ENCODE measurements around the gene RBM28.
A peak's percentile ranks its signal among the peaks of the same experiment; 100 is the strongest.

Gene RBM28

DNA sequence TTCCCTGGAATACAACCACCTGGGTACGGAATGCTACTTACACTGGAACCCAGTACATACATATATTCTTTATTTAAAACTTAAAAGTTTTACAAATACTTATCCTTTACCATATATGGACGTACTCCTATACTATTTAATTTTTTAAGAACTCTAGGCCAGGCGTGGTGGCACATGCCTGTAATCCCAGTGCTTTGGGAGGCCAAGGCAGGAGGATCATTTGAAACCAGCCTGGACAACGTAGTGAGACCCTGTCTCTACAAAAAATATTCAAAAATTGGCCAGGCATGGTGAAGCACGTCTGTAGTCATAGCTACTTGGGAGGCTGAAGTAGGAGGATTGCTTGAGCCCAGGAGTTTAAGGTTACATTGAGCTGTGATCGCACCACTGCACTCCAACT is 2.0 kb downstream of the RBM28 start:
- DNase-seq (ENCODE audit: low spot score): no peak
- TF ChIP-seq CTCF (IDR thresholded peaks at IDR 0.05; ENCODE audit: borderline replicate concordance, control extremely low read depth, extremely low read depth, insufficient read depth, missing control alignments): no peak
- in situ Hi-C loops (cut with MboI; ENCODE audit: low sequenced_read_pairs, unreplicated experiment): no loop called here

- DNase-seq (ENCODE audit: low spot score): no peak
- no peak for TF ChIP-seq CTCF (IDR thresholded peaks at IDR 0.05; ENCODE audit: borderline replicate concordance, control extremely low read depth, extremely low read depth, insufficient read depth, missing control alignments)
- in situ Hi-C loops (cut with MboI; ENCODE audit: low sequenced_read_pairs, unreplicated experiment): no loop called here
Measured at GRCh38 chr7:128335730-128336129, 8.0 kb downstream of the RBM28 start.

DNA sequence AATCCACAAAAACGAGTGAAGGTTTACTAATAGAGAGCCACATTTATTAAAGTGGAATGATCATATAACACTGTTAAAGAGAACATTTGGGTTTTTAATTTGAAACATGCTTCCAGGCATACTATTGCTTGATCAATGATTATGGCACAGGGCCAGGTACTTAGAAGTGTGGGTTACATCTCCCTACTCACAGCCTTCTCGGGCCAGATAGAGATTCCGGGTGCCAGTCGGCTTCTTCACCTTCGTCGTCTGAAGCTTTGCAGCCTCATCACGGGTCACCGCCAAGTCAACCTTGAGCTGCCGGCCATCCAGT is 19.4 kb downstream of the RBM28 start:
- in situ Hi-C loops (cut with MboI; ENCODE audit: low sequenced_read_pairs, unreplicated experiment): no loop called here
- DNase-seq (ENCODE audit: low spot score): no peak
- no peak for TF ChIP-seq CTCF (IDR thresholded peaks at IDR 0.05; ENCODE audit: borderline replicate concordance, control extremely low read depth, extremely low read depth, insufficient read depth, missing control alignments)

GRCh38 chr7:128323459-128324367 is 20.0 kb downstream of the RBM28 start:
- in situ Hi-C loops (cut with MboI; ENCODE audit: low sequenced_read_pairs, unreplicated experiment): no loop called here
- no peak for DNase-seq (ENCODE audit: low spot score)
- no peak for TF ChIP-seq CTCF (IDR thresholded peaks at IDR 0.05; ENCODE audit: borderline replicate concordance, control extremely low read depth, extremely low read depth, insufficient read depth, missing control alignments)

DNA sequence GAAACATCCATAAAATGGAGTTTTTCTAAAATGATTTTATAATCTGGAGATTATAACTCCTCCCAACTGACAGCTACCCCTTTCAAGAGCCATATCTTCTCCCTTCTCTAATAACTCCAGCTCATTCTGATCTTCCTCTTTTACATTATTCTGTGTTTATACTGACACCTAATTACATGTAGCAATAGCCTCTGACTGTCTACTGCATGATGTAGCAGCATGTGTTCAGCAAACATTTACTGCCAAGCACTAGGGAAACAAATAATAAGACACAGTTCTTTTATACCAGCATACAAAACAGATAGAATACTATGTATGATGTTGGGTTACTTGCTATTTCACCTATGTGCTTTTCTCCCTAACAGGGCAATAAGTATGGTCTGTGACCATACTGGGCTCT is 20.7 kb downstream of the RBM28 start:
- TF ChIP-seq CTCF (IDR thresholded peaks at IDR 0.05; ENCODE audit: borderline replicate concordance, control extremely low read depth, extremely low read depth, insufficient read depth, missing control alignments): no peak
- DNase-seq (ENCODE audit: low spot score): no peak
- in situ Hi-C loops (cut with MboI; ENCODE audit: low sequenced_read_pairs, unreplicated experiment): no loop called here

DNA sequence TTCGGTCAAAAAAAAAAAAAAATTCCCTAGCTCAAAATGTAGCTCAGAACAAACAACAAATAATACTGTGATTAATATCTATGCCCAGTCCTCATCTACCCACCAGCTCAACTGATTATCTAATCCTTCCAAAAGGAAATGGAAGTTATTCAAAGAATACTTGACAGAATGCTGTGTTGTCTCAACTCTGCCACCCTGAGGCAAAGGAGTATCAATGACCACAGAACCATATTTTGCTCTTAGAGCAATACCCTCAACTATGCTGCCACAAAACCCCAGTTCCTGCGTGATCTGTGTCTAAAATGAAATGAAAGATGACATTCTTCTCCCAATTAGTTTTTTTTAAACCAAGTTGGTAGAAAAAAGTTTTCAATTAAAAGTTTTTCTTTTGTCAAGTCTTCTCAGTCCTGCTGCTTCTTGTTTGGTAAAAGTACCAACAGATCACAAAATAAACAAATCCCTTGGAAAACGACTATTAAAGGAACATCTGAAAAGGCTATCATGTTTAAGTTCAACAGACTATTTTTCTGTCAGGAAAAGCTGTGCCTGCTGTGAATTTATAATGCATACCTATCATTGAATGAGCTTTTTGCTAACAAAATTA is 21.6 kb downstream of the RBM28 start:
- DNase-seq (ENCODE audit: low spot score): no peak
- in situ Hi-C loops (cut with MboI; ENCODE audit: low sequenced_read_pairs, unreplicated experiment): no loop called here
- TF ChIP-seq CTCF (IDR thresholded peaks at IDR 0.05; ENCODE audit: borderline replicate concordance, control extremely low read depth, extremely low read depth, insufficient read depth, missing control alignments): peak; percentile 24

Data from GM13976 (cell line).